MM.1S (cell line): ENCODE measurements around the gene UQCC2.

Experiments used
- DNase-seq: peaks from one replicate; pipeline ENCODE4 v3.0.0-alpha.2; 2015
- H2AFZ ChIP-seq: fragments of 300-600 bp; sonication (generic); 2 replicates; pipeline ENCODE4 v1.6.0; 2016; ENCODE audit warnings: antibody characterized with exemption, low read length
- H3F3A ChIP-seq: fragments of 300-600 bp; sonication (generic); 2 replicates; pipeline ENCODE4 v1.6.1; 2016; ENCODE audit warnings: mild to moderate bottlenecking, antibody characterized with exemption, low read length, moderate library complexity, mixed read lengths; ENCODE audit not compliant: insufficient read depth
- H3K27ac ChIP-seq: fragments of 300-600 bp; sonication (generic); 2 replicates; pipeline ENCODE4 v1.5.1; 2016; ENCODE audit warnings: mild to moderate bottlenecking, low read length
- H3K27me3 ChIP-seq: fragments of 300-600 bp; sonication (generic); replicated peaks from 2 replicates; pipeline ENCODE4 v1.6.0; 2016; ENCODE audit warnings: low read length; ENCODE audit not compliant: insufficient read depth
- H3K36me3 ChIP-seq: fragments of 300-600 bp; sonication (generic); replicated peaks from 2 replicates; pipeline ENCODE4 v1.6.1; 2016; ENCODE audit warnings: mild to moderate bottlenecking, low read length, mixed read lengths; ENCODE audit not compliant: insufficient read depth
- H3K4me1 ChIP-seq: fragments of 300-600 bp; sonication (generic); 2 replicates; pipeline ENCODE4 v1.6.1; 2016; ENCODE audit warnings: low read length, mixed read lengths
- H3K4me2 ChIP-seq: fragments of 300-600 bp; sonication (generic); 2 replicates; pipeline ENCODE4 v1.6.0; 2016; ENCODE audit warnings: low read depth, low read length
- H3K4me3 ChIP-seq: fragments of 300-600 bp; sonication (generic); 2 replicates; pipeline ENCODE4 v1.5.1; 2016; ENCODE audit warnings: low read length, mixed read lengths
- H3K79me2 ChIP-seq: fragments of 300-600 bp; sonication (generic); 2 replicates; pipeline ENCODE4 v1.6.1; 2016; ENCODE audit warnings: mixed run types, low read length, mixed read lengths
- H3K9ac ChIP-seq: fragments of 300-600 bp; sonication (generic); 2 replicates; pipeline ENCODE4 v1.6.1; 2016; ENCODE audit warnings: low read length, mixed read lengths
- H3K9me2 ChIP-seq: fragments of 300-600 bp; sonication (generic); replicated peaks from 2 replicates; pipeline ENCODE4 v1.6.1; 2016; ENCODE audit warnings: mild to moderate bottlenecking, low read length, mixed read lengths; ENCODE audit not compliant: insufficient read depth
- H3K9me3 ChIP-seq: fragments of 300-600 bp; sonication (generic); replicated peaks from 2 replicates; pipeline ENCODE4 v1.6.1; 2016; ENCODE audit warnings: mild to moderate bottlenecking, low read length, mixed read lengths; ENCODE audit not compliant: insufficient read depth
- H4K20me1 ChIP-seq: fragments of 300-600 bp; sonication (generic); 2 replicates; pipeline ENCODE4 v1.6.1; 2016; ENCODE audit warnings: mild to moderate bottlenecking, low read length, moderate library complexity, mixed read lengths; ENCODE audit not compliant: insufficient read depth
- CTCF ChIP-seq: fragments of 300-600 bp; sonication (generic); IDR thresholded peaks from 2 replicates; pipeline ENCODE4 v1.5.1; 2016; ENCODE audit warnings: antibody characterized with exemption, low read length, mixed read lengths
- EZH2 ChIP-seq: fragments of 300-600 bp; sonication (generic); optimal IDR thresholded peaks from 2 replicates; pipeline ENCODE3; 2017; ENCODE audit warnings: low read depth, mild to moderate bottlenecking, antibody characterized with exemption, low read length, mixed read lengths
- EZH2phosphoT487 ChIP-seq: fragments of 300-600 bp; sonication (generic); IDR thresholded peaks from 2 replicates; pipeline ENCODE4 v1.6.1; 2018; ENCODE audit warnings: antibody characterized with exemption, low read length

UQCC2 gene

GRCh38 chr6:33744001-33744848 is 32.7 kb upstream of the UQCC2 start:
- H3K27me3 ChIP-seq = peaks cover 60% of the 10 kb centered on the region
- H3K9ac ChIP-seq = no peak overlapping the region
- no peak overlapping the region for H3K4me3 ChIP-seq
- H3K4me2 ChIP-seq = no peak overlapping the region
- no peak overlapping the region for H2AFZ ChIP-seq
- H3K79me2 ChIP-seq = no peaks in the 10 kb centered on the region
- no peaks in the 10 kb centered on the region for H3K36me3 ChIP-seq
- H4K20me1 ChIP-seq = no peaks in the 10 kb centered on the region
- H3F3A ChIP-seq = no peaks in the 10 kb centered on the region
- no peak overlapping the region for H3K27ac ChIP-seq
- H3K9me2 ChIP-seq = no peaks in the 10 kb centered on the region
- H3K9me3 ChIP-seq = no peaks in the 10 kb centered on the region
- peak; percentile 44 for DNase-seq
- TF ChIP-seq EZH2phosphoT487 = no peak
- no peak for TF ChIP-seq EZH2
- peak; percentile 90 for TF ChIP-seq CTCF
- H3K4me1 ChIP-seq = no peaks in the 10 kb centered on the region

- Histone ChIP-seq H3K27me3 (peaks cover 46% of the 10 kb centered on the region), H3K9me3 (no peaks in the 10 kb centered on the region), H3K27ac (no peak overlapping the region), H3K9me2 (no peaks in the 10 kb centered on the region), H3K9ac (no peak overlapping the region), H3K4me2 (no peak overlapping the region), H4K20me1 (no peaks in the 10 kb centered on the region), H3F3A (no peaks in the 10 kb centered on the region), H3K4me3 (no peak overlapping the region), H3K4me1 (no peaks in the 10 kb centered on the region), H2AFZ (no peak overlapping the region), H3K36me3 (no peaks in the 10 kb centered on the region), H3K79me2 (no peaks in the 10 kb centered on the region)
- no peak for DNase-seq
- no peak for TF ChIP-seq EZH2phosphoT487
- no peak for TF ChIP-seq CTCF
- TF ChIP-seq EZH2 = no peak
Measured at GRCh38 chr6:33742837-33743236, 31.3 kb upstream of the UQCC2 start.

- Histone ChIP-seq H2AFZ (no peak overlapping the region), H3K9me3 (no peaks in the 10 kb centered on the region), H4K20me1 (no peaks in the 10 kb centered on the region), H3K9me2 (no peaks in the 10 kb centered on the region), H3K27ac (no peak overlapping the region), H3F3A (no peaks in the 10 kb centered on the region), H3K4me3 (no peak overlapping the region), H3K4me2 (no peak overlapping the region), H3K27me3 (peaks cover 39% of the 10 kb centered on the region), H3K36me3 (no peaks in the 10 kb centered on the region), H3K4me1 (no peaks in the 10 kb centered on the region), H3K79me2 (no peaks in the 10 kb centered on the region), H3K9ac (no peak overlapping the region)
- TF ChIP-seq EZH2 = no peak
- TF ChIP-seq CTCF = no peak
- no peak for DNase-seq
Measured at GRCh38 chr6:33742092-33742491, 30.6 kb upstream of the UQCC2 start.
